Measurements from ENCODE around the gene HPN.

HPN gene

GRCh38 chr19:35084509-35084762 lies 42.9 kb downstream of the HPN start:
- no peak for DNase-seq (ENCODE audit: low read depth, low spot score)
- TF ChIP-seq CTCF (IDR thresholded peaks at IDR 0.05; ENCODE audit: low read depth, low read length): no peak
- no peak overlapping the region for H3K4me3 ChIP-seq (ENCODE audit: low read depth, low read length)
- in situ Hi-C loops (cut with HindIII; ENCODE audit: low sequenced_read_pairs): no loop called here

DNA sequence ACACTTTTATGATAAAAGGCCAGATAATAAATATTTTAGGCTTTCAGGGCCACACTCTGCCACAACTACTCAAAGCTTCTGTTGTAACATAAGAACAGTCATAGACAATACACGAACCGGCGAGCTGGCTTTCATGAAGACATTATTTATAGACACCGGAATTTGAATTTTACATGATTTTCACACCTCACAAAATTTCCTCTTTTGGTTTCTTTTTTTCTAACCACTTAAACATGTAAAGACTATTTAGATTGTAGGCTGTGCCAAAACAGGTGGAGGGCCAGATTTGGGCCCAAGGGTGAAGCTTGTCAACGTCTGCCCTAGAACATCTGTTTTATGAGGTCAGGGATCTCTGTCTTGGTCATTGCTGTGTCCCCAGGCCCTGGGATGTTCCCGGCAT lies 44.4 kb downstream of the HPN start:
- DNase-seq (ENCODE audit: low read depth, low spot score): no peak
- no peak for TF ChIP-seq CTCF (IDR thresholded peaks at IDR 0.05; ENCODE audit: low read depth, low read length)
- no peak overlapping the region for H3K4me3 ChIP-seq (ENCODE audit: low read depth, low read length)
- in situ Hi-C loops (cut with HindIII; ENCODE audit: low sequenced_read_pairs): no loop called here

GRCh38 chr19:35086455-35086854 lies 44.9 kb downstream of the HPN start:
- in situ Hi-C loops (cut with HindIII; ENCODE audit: low sequenced_read_pairs): no loop called here
- DNase-seq (ENCODE audit: low read depth, low spot score): no peak
- H3K4me3 ChIP-seq (ENCODE audit: low read depth, low read length): no peak overlapping the region
- TF ChIP-seq CTCF (IDR thresholded peaks at IDR 0.05; ENCODE audit: low read depth, low read length): no peak

- no peak for TF ChIP-seq CTCF (IDR thresholded peaks at IDR 0.05; ENCODE audit: low read depth, low read length)
- in situ Hi-C loops (cut with HindIII; ENCODE audit: low sequenced_read_pairs): no loop called here
- H3K4me3 ChIP-seq (ENCODE audit: low read depth, low read length): no peak overlapping the region
- DNase-seq (ENCODE audit: low read depth, low spot score): no peak
Observed at GRCh38 chr19:35087393-35087792, 45.9 kb downstream of the HPN start.

GRCh38 chr19:35088131-35088913 lies 46.8 kb downstream of the HPN start:
- in situ Hi-C loops (cut with HindIII; ENCODE audit: low sequenced_read_pairs): no loop called here
- H3K4me3 ChIP-seq (ENCODE audit: low read depth, low read length): no peak overlapping the region
- TF ChIP-seq CTCF (IDR thresholded peaks at IDR 0.05; ENCODE audit: low read depth, low read length): no peak
- peak; percentile 73 for DNase-seq (ENCODE audit: low read depth, low spot score)

- DNase-seq (ENCODE audit: low read depth, low spot score): no peak
- H3K4me3 ChIP-seq (ENCODE audit: low read depth, low read length): no peak overlapping the region
- in situ Hi-C loops (cut with HindIII; ENCODE audit: low sequenced_read_pairs): no loop called here
- TF ChIP-seq CTCF (IDR thresholded peaks at IDR 0.05; ENCODE audit: low read depth, low read length): no peak
Observed at GRCh38 chr19:35089554-35089953, 48.0 kb downstream of the HPN start.

DNA sequence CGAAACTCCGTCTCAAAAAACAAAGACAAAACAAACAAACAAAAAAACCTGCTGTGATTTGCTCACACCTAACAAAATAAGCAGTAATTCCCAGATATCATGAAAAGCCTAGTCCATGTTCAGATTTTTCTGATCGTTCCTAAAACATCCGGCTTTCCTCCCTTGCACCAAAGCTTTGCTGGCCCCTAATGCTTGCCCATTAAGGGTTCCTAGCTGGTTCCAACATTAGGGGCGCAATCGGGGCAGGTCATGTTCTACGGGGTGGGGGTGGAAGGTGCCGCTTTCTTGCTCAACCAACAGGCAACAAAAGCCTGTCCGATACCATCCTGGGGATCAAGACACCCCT lies 48.6 kb downstream of the HPN start:
- H3K4me3 ChIP-seq (ENCODE audit: low read depth, low read length): no peak overlapping the region
- no peak for TF ChIP-seq CTCF (IDR thresholded peaks at IDR 0.05; ENCODE audit: low read depth, low read length)
- no peak for DNase-seq (ENCODE audit: low read depth, low spot score)
- in situ Hi-C loops (cut with HindIII; ENCODE audit: low sequenced_read_pairs): no loop called here
